Measurements from ENCODE around the gene EDC4. TPM values are rescaled to one million over a fixed set of nuclear protein-coding genes. Genes with fewer than 3 reads are reported as not detected.

EDC4 gene
- total and polyA plus RNA-seq, 2 of the 8 experiments (the other 6 are each of a cell fraction or from before 2014, with no cell fraction given): 58.5 to 72.7 TPM

DNA sequence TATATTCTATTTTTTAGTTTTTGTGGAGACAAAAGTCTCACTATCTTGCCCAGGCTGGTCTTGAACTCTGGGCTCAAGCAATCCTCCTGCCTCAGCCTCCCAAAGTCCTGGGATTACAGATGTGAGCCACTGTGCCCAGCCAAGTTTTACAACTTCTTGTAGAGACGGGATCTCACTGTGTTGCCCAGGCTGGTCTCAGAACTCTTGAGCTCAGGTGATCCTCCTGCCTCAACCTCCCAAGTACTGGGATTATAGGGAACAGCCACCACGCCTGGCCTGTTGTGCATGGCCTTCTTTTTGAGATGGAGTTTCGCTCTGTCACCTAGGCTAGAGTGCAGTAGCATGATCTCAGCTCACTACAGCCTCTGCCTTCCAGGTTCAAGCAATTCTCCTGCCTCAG lies 19.2 kb upstream of the EDC4 start:
- peaks cover 26 to 42% of the 10 kb centered on the region in 2 experiments for H4K20me1 ChIP-seq (replicated peaks in 1 of 2; ENCODE audit: control insufficient read depth in 1 of 2, insufficient read depth in 2 of 2, low read length in 2 of 2)
- H2BK20ac ChIP-seq (ENCODE audit: low read length): no peak overlapping the region
- H2AFZ ChIP-seq (ENCODE audit: low read length): no peak overlapping the region
- H3K4me2 ChIP-seq (ENCODE audit: insufficient read depth in 1 of 2, low read depth in 2 of 2, low read length in 2 of 2): no peak overlapping the region
- H4K8ac ChIP-seq (ENCODE audit: extremely low read depth, insufficient read depth, low read length): no peak overlapping the region
- POLR2A ChIA-PET (ENCODE audit: partially characterized antibody): interaction anchor here (1.1 to 11.7 kb wide), 3 partner anchors 9 to 91 kb away, joined by 3 to 100 read pairs (median 4); no protein-coding TSS in a partner anchor
- H3K4me1 ChIP-seq (replicated peaks in 1 of 4; ENCODE audit: control insufficient read depth in 3 of 4, insufficient read depth in 4 of 4, low read length in 3 of 4): peaks cover 8 to 15% (median 13%) of the 10 kb centered on the region in 4 experiments
- no peak overlapping the region for H3K56ac ChIP-seq (replicated peaks; ENCODE audit: insufficient read length, low read depth, low read length)
- H3K14ac ChIP-seq (ENCODE audit: insufficient read length): no peak overlapping the region
- H3K23me2 ChIP-seq (ENCODE audit: low read depth, low read length): no peaks in the 10 kb centered on the region
- no peak overlapping the region for H2BK12ac ChIP-seq (ENCODE audit: low read depth, low read length)
- H3K9me3 ChIP-seq (ENCODE audit: insufficient read depth in 2 of 2, low read depth in 1 of 2, low read length in 1 of 2): no peaks in the 10 kb centered on the region
- peaks cover 0 to 4% (median 0%) of the 10 kb centered on the region in 4 experiments; a peak in 2 of 8 replicates for H3K36me3 ChIP-seq (ENCODE audit: control insufficient read depth in 2 of 4, insufficient read depth in 4 of 4, low read length in 3 of 4)
- no peak overlapping the region for H4K91ac ChIP-seq (replicated peaks; ENCODE audit: insufficient read length, low read length)
- no peak overlapping the region for H3K23ac ChIP-seq (ENCODE audit: insufficient read length)
- H4K5ac ChIP-seq (ENCODE audit: insufficient read length, low read depth, low read length): no peak overlapping the region
- peaks cover 41 to 92% of the 10 kb centered on the region in 2 experiments for H3K79me2 ChIP-seq (ENCODE audit: control insufficient read depth in 1 of 2, insufficient read depth in 2 of 2, low read length in 2 of 2)
- no peak overlapping the region for H2BK120ac ChIP-seq (replicated peaks; ENCODE audit: low read depth, low read length)
- H2BK5ac ChIP-seq (ENCODE audit: low read depth, low read length): no peak overlapping the region; the same call in 1 of the 2 replicates
- TF ChIP-seq POLR2AphosphoS5 (IDR thresholded peaks at IDR 0.05; ENCODE audit: low read depth, low read length): no peak
- H3K18ac ChIP-seq (ENCODE audit: extremely low read depth, low read length): no peak overlapping the region
- H3K79me1 ChIP-seq (ENCODE audit: low read depth, low read length): peaks cover 23% of the 10 kb centered on the region
- WGBS, 2 experiments (ENCODE audit: extremely low coverage in 1 of 2, insufficient coverage in 1 of 2, insufficient read length in 1 of 2, insufficient replicate concordance in 2 of 2, low coverage in 1 of 2, low lambda C conversion rate in 2 of 2, missing lambda C conversion rate in 1 of 2): 100% methylated on average over 3 of the region's 3 CpGs; no CpG with 5 or more reads in 1 of the 2 experiments
- no peak overlapping the region for H3K9ac ChIP-seq (replicated peaks in 1 of 4; ENCODE audit: extremely low read depth in 1 of 4, low read depth in 3 of 4, low read length in 3 of 4)
- DNase-seq (ENCODE audit: low read depth in 1 of 2, low spot score in 2 of 2): no peak
- H2AK5ac ChIP-seq (ENCODE audit: low read depth, low read length): no peak overlapping the region
- H3K4ac ChIP-seq (replicated peaks; ENCODE audit: insufficient read length, low read depth, low read length): no peak overlapping the region
- no peak for FAIRE-seq
- no peaks in the 10 kb centered on the region for H3K27me3 ChIP-seq (replicated peaks in 1 of 4; ENCODE audit: control insufficient read depth in 3 of 4, extremely low read depth in 1 of 4, insufficient read depth in 3 of 4, low read length in 3 of 4)
- H2BK15ac ChIP-seq (ENCODE audit: low read length): no peak overlapping the region
- H3K4me3 ChIP-seq (ENCODE audit: extremely low read depth in 1 of 4, insufficient read depth in 2 of 4, low read depth in 3 of 4, low read length in 4 of 4): no peak overlapping the region
- H3K27ac ChIP-seq (ENCODE audit: low read depth, low read length): no peak overlapping the region
- CTCF ChIA-PET (ENCODE audit: partially characterized antibody): interaction anchor here (1.0 to 2.7 kb wide), 4 partner anchors 10 to 14 kb away, joined by 3 to 17 read pairs (median 5); no protein-coding TSS in a partner anchor

Data from H1 (cell line).